Measurements from ENCODE around the gene KLK13. TPM values are rescaled to one million over a fixed set of nuclear protein-coding genes. Genes with fewer than 3 reads are reported as not detected.

KLK13 gene
- total and polyA plus RNA-seq, 2 of the 13 experiments (the other 11 are each of a cell fraction or from before 2014, with no cell fraction given) = 0.09 TPM; not detected in 1

GRCh38 chr19:51043497-51043896 lies 21.4 kb downstream of the KLK13 start:
- Histone ChIP-seq H2AFZ (ENCODE audit: low read length) (no peak overlapping the region), H3K4me3 (replicated peaks in 1 of 3; ENCODE audit: insufficient read depth in 1 of 3, low read depth in 2 of 3, low read length in 3 of 3) (no peak overlapping the region), H3K9ac (ENCODE audit: insufficient read depth, low read depth, low read length) (no peak overlapping the region), H4K20me1 (ENCODE audit: insufficient read depth, low read length) (no peaks in the 10 kb centered on the region), H3K4me1 (ENCODE audit: insufficient read depth, low read length) (no peaks in the 10 kb centered on the region), H3K36me3 (replicated peaks in 1 of 2; ENCODE audit: control insufficient read depth in 1 of 2, insufficient read depth in 2 of 2, low read length in 2 of 2) (no peaks in the 10 kb centered on the region), H3K79me2 (ENCODE audit: insufficient read depth, low read length) (no peaks in the 10 kb centered on the region), H3K4me2 (ENCODE audit: low read depth, low read length) (no peak overlapping the region), H3K9me3 (ENCODE audit: low read length) (no peaks in the 10 kb centered on the region), H3K27me3 (ENCODE audit: control insufficient read depth in 1 of 2, insufficient read depth in 2 of 2, low read length in 2 of 2) (no peaks in the 10 kb centered on the region), H3K27ac (ENCODE audit: extremely low read length, insufficient read depth, low read length) (no peak overlapping the region)
- intact Hi-C loops (cut with micrococcal nuclease; ENCODE audit: unreplicated experiment) (no loop called here), in situ Hi-C loops (cut with HindIII; ENCODE audit: extremely low pct_ligation_motif_present, low pct_unique_long_range_greater_than_20kb) (no loop called here)
- whole genome bisulfite sequencing (ENCODE audit: low lambda C conversion rate) = 10% methylated on average over 6 of the region's 9 CpGs
- no peak for TF ChIP-seq NFATC3 (CRISPR knock-in tag; IDR thresholded peaks at IDR 0.05)
- no peak for TF ChIP-seq ZNF383 (CRISPR knock-in tag; IDR thresholded peaks at IDR 0.05; ENCODE audit: borderline replicate concordance)
- no peak for TF ChIP-seq ZNF550 (CRISPR knock-in tag; IDR thresholded peaks at IDR 0.05; ENCODE audit: borderline replicate concordance)
- TF ChIP-seq ZNF777 (CRISPR knock-in tag; IDR thresholded peaks at IDR 0.05) = no peak
- no peak for TF ChIP-seq HMGA1 (CRISPR knock-in tag; conservative IDR thresholded peaks at IDR 0.05)
- TF ChIP-seq, protein P1, sequence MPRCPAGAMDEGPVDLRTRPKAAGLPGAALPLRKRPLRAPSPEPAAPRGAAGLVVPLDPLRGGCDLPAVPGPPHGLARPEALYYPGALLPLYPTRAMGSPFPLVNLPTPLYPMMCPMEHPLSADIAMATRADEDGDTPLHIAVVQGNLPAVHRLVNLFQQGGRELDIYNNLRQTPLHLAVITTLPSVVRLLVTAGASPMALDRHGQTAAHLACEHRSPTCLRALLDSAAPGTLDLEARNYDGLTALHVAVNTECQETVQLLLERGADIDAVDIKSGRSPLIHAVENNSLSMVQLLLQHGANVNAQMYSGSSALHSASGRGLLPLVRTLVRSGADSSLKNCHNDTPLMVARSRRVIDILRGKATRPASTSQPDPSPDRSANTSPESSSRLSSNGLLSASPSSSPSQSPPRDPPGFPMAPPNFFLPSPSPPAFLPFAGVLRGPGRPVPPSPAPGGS (CRISPR knock-in tag; IDR thresholded peaks at IDR 0.05) = no peak
- no peak for TF ChIP-seq U2AF2 (IDR thresholded peaks at IDR 0.05; ENCODE audit: low read depth, low read length)
- no peak for TF ChIP-seq ZNF496 (CRISPR knock-in tag; IDR thresholded peaks at IDR 0.05; ENCODE audit: insufficient replicate concordance)
- no peak for TF ChIP-seq SNAPC4 (CRISPR knock-in tag; IDR thresholded peaks at IDR 0.05)
- no peak for TF ChIP-seq PBX2 (CRISPR knock-in tag; IDR thresholded peaks at IDR 0.05)
- no peak for TF ChIP-seq NFE2L2 (IDR thresholded peaks at IDR 0.05; ENCODE audit: low read length)
- TF ChIP-seq ZNF143 (CRISPR knock-in tag; IDR thresholded peaks at IDR 0.05) = no peak
- no peak for TF ChIP-seq SRY (CRISPR knock-in tag; IDR thresholded peaks at IDR 0.05)
- no peak for TF ChIP-seq ZFP41 (CRISPR knock-in tag; IDR thresholded peaks at IDR 0.05; ENCODE audit: borderline replicate concordance)
- no peak for TF ChIP-seq HDAC6 (IDR thresholded peaks at IDR 0.05; ENCODE audit: low read depth, low read length)
- no peak for TF ChIP-seq E2F5 (CRISPR knock-in tag; conservative IDR thresholded peaks at IDR 0.05)
- TF ChIP-seq ZNF7 (CRISPR knock-in tag; IDR thresholded peaks at IDR 0.05) = no peak
- CTCF ChIA-PET (ENCODE audit: low intra/inter-chr PET ratio, low total read pairs) = no interaction called here
- POLR2A ChIA-PET = no interaction called here
- BruUV-seq (replicated peaks) = no TSS peak
- DNase-seq (ENCODE audit: low spot score) = no peak
- no peak for ATAC-seq
- FAIRE-seq = no peak
